ENCODE data around the gene FAM32A.

DNA sequence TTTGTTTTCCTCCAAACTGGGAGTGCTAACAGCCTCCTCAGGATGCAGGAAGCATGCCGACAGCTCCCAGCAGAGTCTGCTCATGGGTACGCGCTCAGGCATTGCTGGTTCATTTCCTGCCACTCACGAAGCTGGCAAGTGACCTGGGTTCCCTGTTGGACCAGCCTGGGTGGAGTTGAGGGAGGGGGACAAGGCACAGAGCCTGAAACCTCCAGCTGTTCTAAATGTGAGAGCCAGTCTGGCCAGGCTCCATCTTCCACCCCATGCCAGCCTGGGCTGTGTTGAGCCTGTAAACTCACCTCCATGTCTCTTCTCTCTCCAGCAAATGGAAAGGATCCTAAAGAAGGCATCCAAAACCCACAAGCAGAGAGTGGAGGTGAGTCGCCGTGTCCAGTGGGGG lies 5.0 kb downstream of the FAM32A start:
- TF ChIP-seq, protein P1, sequence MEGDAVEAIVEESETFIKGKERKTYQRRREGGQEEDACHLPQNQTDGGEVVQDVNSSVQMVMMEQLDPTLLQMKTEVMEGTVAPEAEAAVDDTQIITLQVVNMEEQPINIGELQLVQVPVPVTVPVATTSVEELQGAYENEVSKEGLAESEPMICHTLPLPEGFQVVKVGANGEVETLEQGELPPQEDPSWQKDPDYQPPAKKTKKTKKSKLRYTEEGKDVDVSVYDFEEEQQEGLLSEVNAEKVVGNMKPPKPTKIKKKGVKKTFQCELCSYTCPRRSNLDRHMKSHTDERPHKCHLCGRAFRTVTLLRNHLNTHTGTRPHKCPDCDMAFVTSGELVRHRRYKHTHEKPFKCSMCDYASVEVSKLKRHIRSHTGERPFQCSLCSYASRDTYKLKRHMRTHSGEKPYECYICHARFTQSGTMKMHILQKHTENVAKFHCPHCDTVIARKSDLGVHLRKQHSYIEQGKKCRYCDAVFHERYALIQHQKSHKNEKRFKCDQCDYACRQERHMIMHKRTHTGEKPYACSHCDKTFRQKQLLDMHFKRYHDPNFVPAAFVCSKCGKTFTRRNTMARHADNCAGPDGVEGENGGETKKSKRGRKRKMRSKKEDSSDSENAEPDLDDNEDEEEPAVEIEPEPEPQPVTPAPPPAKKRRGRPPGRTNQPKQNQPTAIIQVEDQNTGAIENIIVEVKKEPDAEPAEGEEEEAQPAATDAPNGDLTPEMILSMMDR (IDR thresholded peaks at IDR 0.05 in 8 of 11, conservative IDR thresholded peaks at IDR 0.05 in 3 of 11), result no peak
- no peak for TF ChIP-seq POLR2A (IDR thresholded peaks at IDR 0.05)
- TF ChIP-seq POLR2AphosphoS5 (IDR thresholded peaks at IDR 0.05), result no peak

All from spleen (tissue), 7 donors.